ENCODE results near the gene MBD6. TPM values are rescaled to one million over a fixed set of nuclear protein-coding genes. Genes with fewer than 3 reads are reported as not detected.

Gene MBD6
- 32.0 TPM for polyA plus RNA-seq (2013, experiment 1 of 2)
- polyA plus RNA-seq (2013, experiment 2 of 2): 28.0 TPM

DNA sequence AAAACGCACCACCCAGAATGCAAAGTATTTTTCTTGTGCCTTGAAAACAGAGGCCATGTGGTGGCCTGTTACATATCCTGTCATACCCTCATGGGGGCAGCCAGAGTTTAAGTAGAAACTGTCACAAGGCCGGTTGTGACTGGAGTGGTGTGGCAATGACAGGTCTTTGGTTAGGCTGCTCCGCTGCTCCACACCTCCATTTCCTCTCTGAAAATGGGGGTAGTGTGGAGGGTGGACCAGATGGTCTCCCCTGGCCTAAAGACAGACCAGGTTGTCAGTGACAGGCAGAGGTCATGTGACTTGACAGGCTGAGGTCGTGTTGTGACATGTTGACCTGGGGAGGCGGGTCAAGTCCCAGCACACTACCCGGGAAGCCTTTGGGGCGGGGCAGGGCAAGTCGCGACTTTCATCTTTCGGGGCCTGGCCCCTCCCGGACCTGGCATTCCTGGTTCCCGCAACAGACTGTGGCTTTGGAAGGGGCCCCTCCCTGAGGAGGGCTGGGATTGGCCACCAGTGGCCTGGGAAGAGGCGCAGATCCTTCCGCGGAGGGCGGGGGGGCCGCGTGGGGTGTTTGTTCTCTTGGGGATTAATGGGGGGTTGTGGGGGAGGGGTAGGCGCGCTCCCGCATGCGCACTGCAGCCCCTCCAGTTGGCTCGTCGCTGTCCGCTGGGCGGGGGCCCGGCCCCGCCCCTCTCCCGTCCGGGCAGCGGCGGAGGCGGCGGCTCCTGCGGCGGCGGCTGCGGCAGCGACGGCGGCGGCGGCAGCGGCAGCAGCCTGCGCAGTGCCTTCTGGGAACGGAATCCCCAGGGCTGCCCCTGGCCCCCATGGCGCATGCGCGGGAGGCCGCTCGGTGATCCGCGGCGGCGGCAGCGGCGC, at the start of gene MBD6:
TSS of gene MBD6 (plus strand) at position 814 of the 876 bp plus-strand sequence. CDS start 1,480 bp downstream, outside the sequence.
- Histone ChIP-seq H3K9me3 (ENCODE audit: control insufficient read depth, low read length) (no peaks in the 10 kb centered on the region), H3K4me1 (ENCODE audit: control insufficient read depth, insufficient read depth, low read length, poor library complexity, severe bottlenecking) (peaks cover 39% of the 10 kb centered on the region), H3K4me3 (ENCODE audit: extremely low read depth, insufficient read depth, low read length, poor library complexity, severe bottlenecking) (peak within 1 kb of the TSS; percentile 68), H3K36me3 (ENCODE audit: control insufficient read depth, insufficient read depth, low read length) (peaks cover 56% of the 10 kb centered on the region), H3K27ac (ENCODE audit: low read depth, low read length, severe bottlenecking) (peak within 1 kb of the TSS; percentile 98)
- 0 to 1% methylated on average over 25 to 48 of the region's 57 CpGs for WGBS, 2 experiments (ENCODE audit: insufficient coverage in 2 of 2)

DNA sequence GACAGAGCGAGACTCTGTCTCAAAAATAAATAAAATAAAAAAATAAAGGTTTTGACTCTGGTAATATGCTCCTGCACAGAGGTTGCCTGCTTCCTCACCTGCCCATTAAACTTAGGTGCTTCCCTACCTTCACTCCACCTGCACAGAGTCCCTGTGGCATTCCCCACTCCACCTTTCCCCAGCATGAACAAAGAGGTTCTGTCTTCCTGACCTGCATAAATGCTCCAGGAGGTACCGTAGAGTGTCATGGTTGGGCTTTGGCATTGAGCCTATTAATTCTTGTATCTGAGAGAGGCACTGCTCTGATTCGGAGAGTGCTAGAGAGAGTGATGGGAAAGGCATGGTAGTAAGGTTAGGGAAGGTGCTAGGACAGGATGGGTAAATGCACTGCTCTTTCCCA, 49.2 kb upstream of the MBD6 start:
- Histone ChIP-seq H3K4me1 (ENCODE audit: control insufficient read depth, insufficient read depth, low read length, poor library complexity, severe bottlenecking) (peaks cover 21% of the 10 kb centered on the region), H3K27ac (ENCODE audit: low read depth, low read length, severe bottlenecking) (no peak overlapping the region), H3K9me3 (ENCODE audit: control insufficient read depth, low read length) (no peaks in the 10 kb centered on the region), H3K36me3 (ENCODE audit: control insufficient read depth, insufficient read depth, low read length) (no peaks in the 10 kb centered on the region), H3K4me3 (ENCODE audit: extremely low read depth, insufficient read depth, low read length, poor library complexity, severe bottlenecking) (no peak overlapping the region)
- 88 to 92% methylated on average over 2 of the region's 3 CpGs for WGBS, 2 experiments (ENCODE audit: insufficient coverage in 2 of 2)

GRCh38 chr12:57473886-57474285, 48.7 kb upstream of the MBD6 start:
- H3K9me3 ChIP-seq (ENCODE audit: control insufficient read depth, low read length): no peaks in the 10 kb centered on the region
- 80 to 93% methylated on average over 1 to 2 of the region's 5 CpGs for WGBS, 2 experiments (ENCODE audit: insufficient coverage in 2 of 2)
- no peaks in the 10 kb centered on the region for H3K36me3 ChIP-seq (ENCODE audit: control insufficient read depth, insufficient read depth, low read length)
- no peak overlapping the region for H3K4me3 ChIP-seq (ENCODE audit: extremely low read depth, insufficient read depth, low read length, poor library complexity, severe bottlenecking)
- no peak overlapping the region for H3K27ac ChIP-seq (ENCODE audit: low read depth, low read length, severe bottlenecking)
- peaks cover 25% of the 10 kb centered on the region for H3K4me1 ChIP-seq (ENCODE audit: control insufficient read depth, insufficient read depth, low read length, poor library complexity, severe bottlenecking)

DNA sequence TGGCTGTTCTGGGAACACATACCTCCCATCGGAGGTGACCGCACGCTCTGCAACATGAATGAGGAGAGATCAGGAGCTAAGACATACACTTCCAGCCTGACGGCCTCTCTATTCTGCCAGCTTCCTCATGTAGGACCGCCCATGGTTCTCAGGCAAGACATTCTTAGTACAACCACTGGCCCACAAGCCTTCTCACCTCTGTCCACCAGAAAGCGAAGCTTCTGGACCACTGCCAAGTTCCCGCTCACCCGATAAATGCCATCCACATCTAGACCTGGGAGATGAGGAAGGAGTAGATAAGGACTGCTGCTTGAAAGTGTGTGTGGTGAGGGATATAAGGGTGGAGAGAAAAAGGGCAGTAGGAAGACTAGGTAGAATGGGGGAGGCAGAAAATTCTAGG, 48.2 kb upstream of the MBD6 start:
- 95 to 97% methylated on average over 5 to 6 of the region's 8 CpGs for WGBS, 2 experiments (ENCODE audit: insufficient coverage in 2 of 2)
- no peak overlapping the region for H3K4me3 ChIP-seq (ENCODE audit: extremely low read depth, insufficient read depth, low read length, poor library complexity, severe bottlenecking)
- H3K36me3 ChIP-seq (ENCODE audit: control insufficient read depth, insufficient read depth, low read length): no peaks in the 10 kb centered on the region
- H3K9me3 ChIP-seq (ENCODE audit: control insufficient read depth, low read length): no peaks in the 10 kb centered on the region
- H3K4me1 ChIP-seq (ENCODE audit: control insufficient read depth, insufficient read depth, low read length, poor library complexity, severe bottlenecking): peaks cover 29% of the 10 kb centered on the region
- no peak overlapping the region for H3K27ac ChIP-seq (ENCODE audit: low read depth, low read length, severe bottlenecking)

- WGBS, 2 experiments (ENCODE audit: insufficient coverage in 2 of 2): 64 to 65% methylated on average over 5 to 6 of the region's 7 CpGs
- Histone ChIP-seq H3K4me1 (ENCODE audit: control insufficient read depth, insufficient read depth, low read length, poor library complexity, severe bottlenecking) (peaks cover 32% of the 10 kb centered on the region), H3K9me3 (ENCODE audit: control insufficient read depth, low read length) (no peaks in the 10 kb centered on the region), H3K27ac (ENCODE audit: low read depth, low read length, severe bottlenecking) (no peak overlapping the region), H3K36me3 (ENCODE audit: control insufficient read depth, insufficient read depth, low read length) (no peaks in the 10 kb centered on the region), H3K4me3 (ENCODE audit: extremely low read depth, insufficient read depth, low read length, poor library complexity, severe bottlenecking) (peak overlapping the region; percentile 30)
These were observed 47.8 kb upstream of the MBD6 start for GRCh38 chr12:57474862-57475261.

- H3K27ac ChIP-seq (ENCODE audit: low read depth, low read length, severe bottlenecking): no peak overlapping the region
- H3K9me3 ChIP-seq (ENCODE audit: control insufficient read depth, low read length): no peaks in the 10 kb centered on the region
- WGBS, 2 experiments (ENCODE audit: insufficient coverage in 2 of 2): 3 to 4% methylated on average over 35 to 72 of the region's 84 CpGs
- peak overlapping the region; percentile 30 for H3K4me3 ChIP-seq (ENCODE audit: extremely low read depth, insufficient read depth, low read length, poor library complexity, severe bottlenecking)
- no peaks in the 10 kb centered on the region for H3K36me3 ChIP-seq (ENCODE audit: control insufficient read depth, insufficient read depth, low read length)
- peaks cover 32% of the 10 kb centered on the region for H3K4me1 ChIP-seq (ENCODE audit: control insufficient read depth, insufficient read depth, low read length, poor library complexity, severe bottlenecking)
These were observed 47.1 kb upstream of the MBD6 start for GRCh38 chr12:57475271-57476161.

- H3K4me3 ChIP-seq (ENCODE audit: extremely low read depth, insufficient read depth, low read length, poor library complexity, severe bottlenecking): peak overlapping the region; percentile 30
- H3K27ac ChIP-seq (ENCODE audit: low read depth, low read length, severe bottlenecking): no peak overlapping the region
- no peaks in the 10 kb centered on the region for H3K9me3 ChIP-seq (ENCODE audit: control insufficient read depth, low read length)
- peaks cover 32% of the 10 kb centered on the region for H3K4me1 ChIP-seq (ENCODE audit: control insufficient read depth, insufficient read depth, low read length, poor library complexity, severe bottlenecking)
- 43 to 59% methylated on average over 16 to 19 of the region's 29 CpGs for WGBS, 2 experiments (ENCODE audit: insufficient coverage in 2 of 2)
- no peaks in the 10 kb centered on the region for H3K36me3 ChIP-seq (ENCODE audit: control insufficient read depth, insufficient read depth, low read length)
These were observed 46.2 kb upstream of the MBD6 start for GRCh38 chr12:57476162-57476992.

DNA sequence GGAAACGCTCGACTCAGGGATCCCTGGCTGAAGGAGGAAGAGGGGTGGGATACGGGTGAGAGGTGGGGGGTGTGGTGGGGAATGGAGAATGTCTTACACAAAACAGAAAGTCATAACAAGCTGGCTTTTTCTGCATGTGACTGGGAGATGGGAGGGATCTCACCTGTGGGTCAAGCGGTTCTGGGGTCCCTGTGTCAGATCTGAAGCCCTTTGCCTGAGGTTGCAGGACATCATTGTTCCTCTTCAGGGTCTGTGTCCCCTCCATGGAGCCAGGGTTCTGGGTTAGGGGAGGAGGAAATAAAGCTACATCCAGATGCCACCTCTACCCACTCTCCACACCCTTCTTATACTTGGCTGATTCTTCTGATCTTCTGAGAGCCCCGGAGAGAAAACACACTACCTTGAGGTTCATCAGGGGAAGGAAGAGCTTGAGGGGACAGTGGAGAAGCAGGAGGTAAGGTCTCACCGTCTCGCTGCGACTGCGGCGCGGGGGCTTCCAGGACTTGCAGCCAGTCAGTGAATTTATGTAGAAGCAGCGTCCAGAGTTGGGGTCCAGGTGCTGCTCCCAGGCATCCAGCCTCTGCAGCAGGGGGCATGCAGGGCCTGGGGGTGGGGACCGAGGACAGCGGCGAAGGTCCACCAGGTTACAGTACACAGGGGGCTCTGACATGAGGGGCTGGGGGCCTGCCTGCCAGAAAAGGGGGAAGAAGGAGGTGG, 45.5 kb upstream of the MBD6 start:
- H3K4me3 ChIP-seq (ENCODE audit: extremely low read depth, insufficient read depth, low read length, poor library complexity, severe bottlenecking): no peak overlapping the region
- no peak overlapping the region for H3K27ac ChIP-seq (ENCODE audit: low read depth, low read length, severe bottlenecking)
- no peaks in the 10 kb centered on the region for H3K36me3 ChIP-seq (ENCODE audit: control insufficient read depth, insufficient read depth, low read length)
- H3K4me1 ChIP-seq (ENCODE audit: control insufficient read depth, insufficient read depth, low read length, poor library complexity, severe bottlenecking): peaks cover 34% of the 10 kb centered on the region
- H3K9me3 ChIP-seq (ENCODE audit: control insufficient read depth, low read length): no peaks in the 10 kb centered on the region
- 90 to 93% methylated on average over 7 to 11 of the region's 15 CpGs for WGBS, 2 experiments (ENCODE audit: insufficient coverage in 2 of 2)

GRCh38 chr12:57477710-57478681, 44.6 kb upstream of the MBD6 start:
- WGBS, 2 experiments (ENCODE audit: insufficient coverage in 2 of 2): 80% methylated on average over 5 to 7 of the region's 12 CpGs
- Histone ChIP-seq H3K9me3 (ENCODE audit: control insufficient read depth, low read length) (no peaks in the 10 kb centered on the region), H3K36me3 (ENCODE audit: control insufficient read depth, insufficient read depth, low read length) (no peaks in the 10 kb centered on the region), H3K4me3 (ENCODE audit: extremely low read depth, insufficient read depth, low read length, poor library complexity, severe bottlenecking) (no peak overlapping the region), H3K27ac (ENCODE audit: low read depth, low read length, severe bottlenecking) (no peak overlapping the region), H3K4me1 (ENCODE audit: control insufficient read depth, insufficient read depth, low read length, poor library complexity, severe bottlenecking) (peaks cover 35% of the 10 kb centered on the region)
